GM21447 (cell line): ENCODE measurements around the gene HEXIM2.

Experiments used
- ATAC-seq: cut with Tn5 transposase; IDR thresholded peaks from one replicate; pipeline ENCODE4 v1.9.1; 2021; ENCODE audit not compliant: unreplicated experiment

Gene HEXIM2

GRCh38 chr17:45143767-45144198, 17.9 kb upstream of the HEXIM2 start:
- ATAC-seq = no peak

GRCh38 chr17:45144199-45145034, 17.3 kb upstream of the HEXIM2 start:
- ATAC-seq = no peak

GRCh38 chr17:45145035-45145389, 16.7 kb upstream of the HEXIM2 start:
- no peak for ATAC-seq

DNA sequence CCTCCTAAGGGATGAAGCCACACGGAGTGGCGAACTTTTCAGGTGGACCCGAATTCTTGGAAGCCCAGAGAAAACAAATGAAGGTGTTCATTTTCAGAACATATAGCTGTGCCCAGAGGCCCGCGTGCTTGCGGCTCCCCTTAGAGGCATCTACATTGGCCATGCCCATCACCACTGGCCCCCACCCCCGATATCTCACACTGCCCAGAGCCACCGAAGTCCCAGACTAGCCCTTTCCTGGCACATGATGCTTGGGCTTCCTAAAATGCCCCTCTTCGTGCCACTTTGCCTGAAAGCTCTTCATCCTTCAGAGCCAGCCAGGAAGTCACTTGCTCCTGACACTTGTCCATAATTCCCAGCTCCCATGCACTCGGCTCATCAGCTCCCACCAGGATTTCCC, 15.5 kb upstream of the HEXIM2 start:
- no peak for ATAC-seq

GRCh38 chr17:45146592-45146889, 15.1 kb upstream of the HEXIM2 start:
- no peak for ATAC-seq

DNA sequence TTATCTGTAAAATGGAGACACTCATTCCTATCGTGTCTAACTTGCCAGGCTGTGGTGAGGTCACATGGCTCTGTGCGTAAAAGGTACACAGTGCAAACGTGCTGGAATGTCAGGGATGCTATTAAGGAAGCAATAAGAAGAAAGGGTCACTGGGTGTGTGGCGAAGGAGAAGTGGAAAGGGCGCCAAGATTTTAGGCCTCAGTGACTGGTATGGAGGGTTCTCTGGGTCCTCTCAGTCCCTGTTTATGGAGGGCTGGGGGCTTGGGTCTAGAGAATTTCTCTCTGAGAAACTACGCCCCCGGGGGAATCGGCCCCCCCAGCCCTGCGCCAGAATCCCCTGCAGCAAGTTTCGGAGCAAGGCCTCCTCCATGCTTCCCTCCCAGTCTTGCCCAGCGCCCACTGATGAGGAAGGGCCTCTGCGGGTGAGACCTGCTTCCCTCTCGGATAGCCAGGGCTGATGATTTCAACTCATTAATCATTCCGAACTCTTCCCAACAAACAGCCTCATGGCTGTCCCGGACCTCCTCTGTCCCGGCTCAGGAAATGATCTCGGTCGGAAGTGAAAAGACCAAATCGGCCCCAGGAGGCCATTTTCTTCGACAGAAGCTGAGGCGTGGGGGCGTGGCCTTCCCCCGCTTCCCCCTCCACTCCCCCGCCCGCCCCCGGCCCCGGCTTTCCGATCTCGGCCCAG, 14.6 kb upstream of the HEXIM2 start:
- no peak for ATAC-seq

DNA sequence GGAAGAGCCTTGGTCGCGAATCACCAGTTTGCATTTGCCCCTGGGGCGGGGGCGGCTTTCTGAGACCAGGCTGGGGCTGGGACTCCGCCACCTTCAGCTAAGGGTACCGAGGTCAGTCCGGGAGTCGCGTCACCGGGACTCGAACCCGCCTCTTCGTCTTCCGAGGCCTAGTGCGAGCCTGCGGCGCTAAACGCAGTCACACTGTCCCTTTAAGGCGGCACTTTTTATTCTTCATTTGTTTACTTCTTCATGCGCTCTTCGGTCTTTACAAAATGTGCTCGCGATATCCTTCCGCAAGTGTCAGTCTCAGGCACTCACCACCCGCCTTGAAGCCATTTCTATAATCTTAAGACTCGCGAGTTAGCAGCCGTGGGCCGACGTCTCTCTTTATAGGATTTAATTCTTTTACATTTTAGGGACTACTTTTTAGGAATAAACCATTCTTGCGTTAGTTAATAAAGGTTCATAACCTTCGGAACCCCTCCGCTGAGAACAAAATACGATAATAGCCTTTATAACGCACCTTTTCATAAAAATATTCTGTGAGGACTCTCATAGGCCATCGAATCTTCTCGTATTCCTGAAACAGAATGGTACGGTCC, 14.0 kb upstream of the HEXIM2 start:
- no peak for ATAC-seq

GRCh38 chr17:45148183-45149036, 13.3 kb upstream of the HEXIM2 start, which contains the start of gene HEXIM1:
Gene HEXIM1, plus strand, starts transcription at chr17:45148475. Its CDS starts 716 bp downstream, at chr17:45149191.
- peak; percentile 51 for ATAC-seq

DNA sequence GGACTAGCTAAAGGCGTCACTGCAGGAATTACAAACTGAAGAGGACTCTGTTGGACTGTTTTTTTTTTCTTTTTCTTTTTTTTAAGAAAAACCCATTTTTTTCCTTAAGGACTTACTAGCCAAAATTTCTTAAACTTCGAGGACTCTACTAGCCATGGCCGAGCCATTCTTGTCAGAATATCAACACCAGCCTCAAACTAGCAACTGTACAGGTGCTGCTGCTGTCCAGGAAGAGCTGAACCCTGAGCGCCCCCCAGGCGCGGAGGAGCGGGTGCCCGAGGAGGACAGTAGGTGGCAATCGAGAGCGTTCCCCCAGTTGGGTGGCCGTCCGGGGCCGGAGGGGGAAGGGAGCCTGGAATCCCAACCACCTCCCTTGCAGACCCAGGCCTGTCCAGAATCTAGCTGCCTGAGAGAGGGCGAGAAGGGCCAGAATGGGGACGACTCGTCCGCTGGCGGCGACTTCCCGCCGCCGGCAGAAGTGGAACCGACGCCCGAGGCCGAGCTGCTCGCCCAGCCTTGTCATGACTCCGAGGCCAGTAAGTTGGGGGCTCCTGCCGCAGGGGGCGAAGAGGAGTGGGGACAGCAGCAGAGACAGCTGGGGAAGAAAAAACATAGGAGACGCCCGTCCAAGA, 12.5 kb upstream of the HEXIM2 start:
- ATAC-seq = peak; percentile 30

DNA sequence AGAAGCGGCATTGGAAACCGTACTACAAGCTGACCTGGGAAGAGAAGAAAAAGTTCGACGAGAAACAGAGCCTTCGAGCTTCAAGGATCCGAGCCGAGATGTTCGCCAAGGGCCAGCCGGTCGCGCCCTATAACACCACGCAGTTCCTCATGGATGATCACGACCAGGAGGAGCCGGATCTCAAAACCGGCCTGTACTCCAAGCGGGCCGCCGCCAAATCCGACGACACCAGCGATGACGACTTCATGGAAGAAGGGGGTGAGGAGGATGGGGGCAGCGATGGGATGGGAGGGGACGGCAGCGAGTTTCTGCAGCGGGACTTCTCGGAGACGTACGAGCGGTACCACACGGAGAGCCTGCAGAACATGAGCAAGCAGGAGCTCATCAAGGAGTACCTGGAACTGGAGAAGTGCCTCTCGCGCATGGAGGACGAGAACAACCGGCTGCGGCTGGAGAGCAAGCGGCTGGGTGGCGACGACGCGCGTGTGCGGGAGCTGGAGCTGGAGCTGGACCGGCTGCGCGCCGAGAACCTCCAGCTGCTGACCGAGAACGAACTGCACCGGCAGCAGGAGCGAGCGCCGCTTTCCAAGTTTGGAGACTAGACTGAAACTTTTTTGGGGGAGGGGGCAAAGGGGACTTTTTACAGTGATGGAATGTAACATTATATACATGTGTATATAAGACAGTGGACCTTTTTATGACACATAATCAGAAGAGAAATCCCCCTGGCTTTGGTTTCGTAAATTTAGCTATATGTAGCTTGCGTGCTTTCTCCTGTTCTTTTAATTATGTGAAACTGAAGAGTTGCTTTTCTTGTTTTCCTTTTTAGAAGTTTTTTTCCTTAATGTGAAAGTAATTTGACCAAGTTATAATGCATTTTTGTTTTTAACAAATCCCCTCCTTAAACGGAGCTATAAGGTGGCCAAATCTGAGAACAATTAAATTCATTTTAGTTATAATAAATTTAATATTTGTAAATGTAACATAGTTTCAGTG, 11.7 kb upstream of the HEXIM2 start:
- peak; percentile 2 for ATAC-seq

- no peak for ATAC-seq
Observed at GRCh38 chr17:45150911-45151809, 10.5 kb upstream of the HEXIM2 start.

GRCh38 chr17:45155029-45155428, 6.6 kb upstream of the HEXIM2 start:
- ATAC-seq = no peak

DNA sequence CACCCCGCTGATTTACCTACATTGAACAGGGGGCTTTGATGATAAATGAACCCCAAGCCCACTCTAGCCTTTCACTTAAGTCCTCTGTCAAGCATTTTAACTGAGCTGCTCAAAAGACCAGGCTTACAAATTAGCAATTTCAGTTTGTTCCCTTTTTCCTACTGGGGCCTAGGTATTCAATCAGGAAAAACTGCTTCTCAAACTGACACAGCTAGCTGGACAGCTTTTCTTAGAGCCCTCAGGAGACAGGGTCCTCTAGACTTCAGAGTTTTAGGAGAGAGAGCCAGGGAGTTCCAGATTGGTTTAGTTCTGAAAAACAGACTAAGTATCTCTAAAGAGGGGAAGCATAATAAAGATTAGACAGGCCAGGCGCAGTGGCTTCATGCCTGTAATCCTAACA, 6.2 kb upstream of the HEXIM2 start:
- no peak for ATAC-seq

DNA sequence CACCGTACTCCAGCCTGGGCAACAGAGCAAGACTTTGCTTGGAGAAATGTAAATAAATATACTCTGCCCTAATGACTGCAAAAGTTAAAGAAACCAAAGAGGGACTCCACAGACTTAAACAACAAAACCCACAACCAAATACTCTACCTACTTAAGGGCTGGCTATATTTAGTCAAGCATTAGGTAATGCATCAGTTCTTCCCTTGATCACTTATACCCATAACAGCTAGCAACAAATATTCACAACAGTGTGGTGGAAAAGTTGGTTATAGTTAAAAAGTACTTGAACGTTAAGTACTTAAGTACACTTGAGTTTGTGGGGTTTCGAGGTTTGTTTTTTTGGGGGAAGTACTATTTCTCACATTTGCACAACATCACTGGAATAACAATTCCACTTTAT, 5.4 kb upstream of the HEXIM2 start:
- no peak for ATAC-seq

DNA sequence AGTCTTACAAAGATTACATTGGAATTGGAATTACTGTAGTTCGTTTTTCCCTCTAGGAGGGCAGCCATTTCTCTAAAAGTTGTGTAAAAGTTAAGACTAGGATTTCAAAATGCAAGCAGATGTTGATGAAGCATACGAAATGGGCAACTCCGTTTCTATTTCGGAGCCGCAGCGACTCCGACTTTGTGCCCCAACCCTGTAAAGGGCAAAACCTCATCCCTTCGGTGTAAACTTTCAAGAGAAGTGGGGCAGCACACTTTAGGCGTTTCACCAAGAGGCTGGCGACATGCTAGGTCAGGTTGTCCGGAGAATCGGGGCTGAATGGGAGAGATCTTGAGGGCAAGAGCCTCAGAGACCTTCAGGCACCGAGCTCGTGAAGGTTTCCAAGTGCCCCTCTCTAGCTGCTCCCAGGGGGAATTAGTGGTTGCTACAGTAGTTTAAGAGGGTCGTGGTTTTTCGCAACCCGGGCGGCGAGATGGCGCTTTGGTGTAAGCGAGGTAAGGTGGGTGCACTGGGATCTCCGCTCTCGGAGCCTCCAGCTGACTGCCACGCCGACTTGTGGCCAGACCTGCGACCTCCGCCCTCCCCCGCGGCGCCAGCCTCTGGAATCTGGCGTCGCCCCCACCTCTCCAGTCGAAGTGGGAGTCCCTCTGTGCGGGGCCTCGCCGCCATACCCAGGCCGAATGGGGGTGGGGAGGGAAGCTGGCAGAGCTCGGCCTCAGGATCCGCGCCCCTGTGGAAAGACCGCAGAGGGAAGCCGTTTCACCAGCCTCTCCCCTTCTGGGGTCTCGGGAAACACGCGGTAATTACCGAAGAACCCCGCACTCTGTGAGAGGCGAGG, 1.0 kb upstream of the HEXIM2 start:
- peak; percentile 24 for ATAC-seq

- no peak for ATAC-seq
Observed at GRCh38 chr17:45162025-45162687, 481 bp downstream of the HEXIM2 start.

- no peak for ATAC-seq
Observed at GRCh38 chr17:45164734-45165269, 3.1 kb downstream of the HEXIM2 start.
